H1 (cell line): ENCODE results near the gene POU2AF3. TPM values are rescaled to one million over a fixed set of nuclear protein-coding genes. Genes with fewer than 3 reads are reported as not detected.

Experiments used
- CTCF ChIA-PET: fragments of 300-600 bp; sonication (Branson Sonifier 250); formaldehyde crosslinking; loops from one replicate; lab custom pipeline; 2021; ENCODE audit not compliant: partially characterized antibody; lab: Charles Lee
- POLR2A ChIA-PET: fragments of 300-600 bp; sonication (Branson Sonifier 250); formaldehyde crosslinking; loops from one replicate; lab custom pipeline; 2021; ENCODE audit warnings: inconsistent platforms; ENCODE audit not compliant: partially characterized antibody; lab: Charles Lee
- DNase-seq, 2 experiments: peaks; one replicate each; pipeline versions ENCODE4 v3.0.0 to v3.0.0-alpha.2; 2010 to 2022; ENCODE audit warnings: low spot score in 2 of 2, low read depth in 1 of 2, mixed read lengths in 1 of 2
- FAIRE-seq: peaks from 2 replicates; lab custom pipeline; 2011; peaks lifted over from hg19 to GRCh38; lab: Jason Lieb, UNC
- H2AFZ ChIP-seq: 2 replicates; pipeline ENCODE4 v1.8.1; 2012; ENCODE audit warnings: low read length, inconsistent platforms
- H2AK5ac ChIP-seq: 2 replicates; pipeline ENCODE4 v1.6.1; 2013; ENCODE audit warnings: low read depth, low read length
- H2BK120ac ChIP-seq: replicated peaks from 2 replicates; pipeline ENCODE3; 2013; ENCODE audit warnings: low read depth, low read length, inconsistent platforms
- H2BK12ac ChIP-seq: 2 replicates; pipeline ENCODE4 v1.6.1; 2013; ENCODE audit warnings: low read depth, low read length
- H2BK15ac ChIP-seq: 2 replicates; pipeline ENCODE4 v1.6.1; 2013; ENCODE audit warnings: low read length
- H2BK20ac ChIP-seq: 2 replicates; pipeline ENCODE4 v1.6.1; 2013; ENCODE audit warnings: low read length
- H2BK5ac ChIP-seq: 2 replicates; pipeline ENCODE4 v1.6.1; 2013; ENCODE audit warnings: low read depth, low read length
- H3K14ac ChIP-seq: 2 replicates; pipeline ENCODE4 v1.6.1; 2013; ENCODE audit warnings: inconsistent platforms; ENCODE audit not compliant: insufficient read length
- H3K18ac ChIP-seq: 2 replicates; pipeline ENCODE4 v1.6.1; 2013; ENCODE audit warnings: low read length; ENCODE audit errors: extremely low read depth
- H3K23ac ChIP-seq: 2 replicates; pipeline ENCODE4 v1.6.1; 2013; ENCODE audit warnings: inconsistent platforms; ENCODE audit not compliant: insufficient read length
- H3K23me2 ChIP-seq: 2 replicates; pipeline ENCODE4 v1.6.1; 2013; ENCODE audit warnings: low read depth, low read length
- H3K27ac ChIP-seq: 2 replicates; pipeline ENCODE4 v1.6.1; 2011; ENCODE audit warnings: low read depth, low read length, inconsistent platforms
- H3K27me3 ChIP-seq, 4 experiments: replicated peaks in 1 of 4; 1 replicate in 1 of 4; 2 replicates in 3 of 4; pipeline versions ENCODE4 v1.6.1 to v1.8.1; 2011 to 2013; ENCODE audit warnings: low read length in 3 of 4, mild to moderate bottlenecking in 3 of 4, inconsistent platforms in 2 of 4, mixed read lengths in 2 of 4, moderate library complexity in 1 of 4; ENCODE audit not compliant: control insufficient read depth in 3 of 4, insufficient read depth in 3 of 4; ENCODE audit errors: extremely low read depth in 1 of 4
- H3K36me3 ChIP-seq, 4 experiments: 2 replicates each; pipeline versions ENCODE4 v1.6.1 to v1.8.1; 2011 to 2013; ENCODE audit warnings: mild to moderate bottlenecking in 4 of 4, low read length in 3 of 4, moderate library complexity in 2 of 4, control low read depth in 1 of 4, inconsistent platforms in 1 of 4; ENCODE audit not compliant: insufficient read depth in 4 of 4, control insufficient read depth in 2 of 4
- H3K4ac ChIP-seq: replicated peaks from 2 replicates; pipeline ENCODE3; 2013; ENCODE audit warnings: low read length, low read depth, mixed read lengths, inconsistent platforms; ENCODE audit not compliant: insufficient read length
- H3K4me1 ChIP-seq, 4 experiments: replicated peaks in 1 of 4; 1 replicate in 1 of 4; 2 replicates in 3 of 4; pipeline versions ENCODE4 v1.6.1 to v1.8.1; 2011 to 2013; ENCODE audit warnings: low read length in 3 of 4, inconsistent platforms in 2 of 4, mixed read lengths in 1 of 4; ENCODE audit not compliant: insufficient read depth in 4 of 4, control insufficient read depth in 3 of 4
- H3K4me2 ChIP-seq, 2 experiments: 2 replicates each; pipeline versions ENCODE4 v1.6.1 to v1.8.1; 2011 to 2013; ENCODE audit warnings: low read depth in 2 of 2, low read length in 2 of 2, control low read depth in 1 of 2, inconsistent platforms in 1 of 2, mild to moderate bottlenecking in 1 of 2; ENCODE audit not compliant: insufficient read depth in 1 of 2
- H3K4me3 ChIP-seq, 4 experiments: fragments of 200-600, 300-600 bp in 1 of 4; sonication (generic), shearing (Covaris generic), sonication (Bioruptor Twin) in 1 of 4; 2 replicates each; pipeline versions ENCODE4 v1.5.1 to v1.8.1; 2011 to 2016; ENCODE audit warnings: low read length in 4 of 4, low read depth in 3 of 4, control low read depth in 2 of 4, inconsistent platforms in 2 of 4, mild to moderate bottlenecking in 2 of 4, mixed read lengths in 1 of 4, moderate library complexity in 1 of 4; ENCODE audit not compliant: insufficient read depth in 2 of 4; ENCODE audit errors: extremely low read depth in 1 of 4
- H3K56ac ChIP-seq: replicated peaks from 2 replicates; pipeline ENCODE3; 2013; ENCODE audit warnings: low read depth, mild to moderate bottlenecking, mixed read lengths, low read length, inconsistent platforms; ENCODE audit not compliant: insufficient read length
- H3K79me1 ChIP-seq: 2 replicates; pipeline ENCODE4 v1.6.1; 2013; ENCODE audit warnings: low read depth, low read length, control low read depth
- H3K79me2 ChIP-seq, 2 experiments: 2 replicates each; pipeline versions ENCODE4 v1.6.1 to v1.8.1; 2012 to 2013; ENCODE audit warnings: low read length in 2 of 2, mild to moderate bottlenecking in 2 of 2, inconsistent platforms in 1 of 2; ENCODE audit not compliant: insufficient read depth in 2 of 2, control insufficient read depth in 1 of 2
- H3K9ac ChIP-seq, 4 experiments: replicated peaks in 1 of 4; 1 replicate in 1 of 4; 2 replicates in 3 of 4; pipeline versions ENCODE4 v1.6.1 to v1.8.1; 2011 to 2013; ENCODE audit warnings: low read depth in 3 of 4, low read length in 3 of 4, control low read depth in 2 of 4, mild to moderate bottlenecking in 2 of 4, moderate library complexity in 2 of 4, inconsistent platforms in 1 of 4; ENCODE audit errors: extremely low read depth in 1 of 4
- H3K9me3 ChIP-seq, 2 experiments: 2 replicates each; pipeline versions ENCODE4 v1.6.1 to v1.8.1; 2012 to 2013; ENCODE audit warnings: mild to moderate bottlenecking in 2 of 2, moderate library complexity in 2 of 2, control low read depth in 1 of 2, inconsistent platforms in 1 of 2, low read depth in 1 of 2, low read length in 1 of 2, mixed read lengths in 1 of 2; ENCODE audit not compliant: insufficient read depth in 2 of 2
- H4K20me1 ChIP-seq, 2 experiments: replicated peaks in 1 of 2; 2 replicates each; pipeline versions ENCODE3 to v1.8.1; 2011 to 2013; ENCODE audit warnings: inconsistent platforms in 2 of 2, low read length in 2 of 2, mild to moderate bottlenecking in 1 of 2; ENCODE audit not compliant: insufficient read depth in 2 of 2, control insufficient read depth in 1 of 2
- H4K5ac ChIP-seq: 2 replicates; pipeline ENCODE4 v1.6.1; 2013; ENCODE audit warnings: low read length, low read depth, mixed read lengths, inconsistent platforms; ENCODE audit not compliant: insufficient read length
- H4K8ac ChIP-seq: 2 replicates; pipeline ENCODE4 v1.8.0; 2013; ENCODE audit warnings: mild to moderate bottlenecking, moderate library complexity, low read length, inconsistent platforms; ENCODE audit not compliant: insufficient read depth; ENCODE audit errors: extremely low read depth
- H4K91ac ChIP-seq: replicated peaks from 2 replicates; pipeline ENCODE3; 2013; ENCODE audit warnings: low read length, mixed read lengths, inconsistent platforms; ENCODE audit not compliant: insufficient read length
- BCL11A ChIP-seq, 2 experiments: IDR thresholded peaks; one replicate each; pipeline ENCODE4 v1.6.1; 2011; ENCODE audit warnings: low read depth in 2 of 2, low read length in 2 of 2, mild to moderate bottlenecking in 2 of 2
- CBX5 ChIP-seq: fragments of 300-800, 300-1000 bp; sonication (generic); IDR thresholded peaks from 2 replicates; pipeline ENCODE4 v1.7.1; 2016; ENCODE audit warnings: antibody characterized with exemption, low read length, low read depth
- CHD1 ChIP-seq: IDR thresholded peaks from 2 replicates; pipeline ENCODE4 v1.6.1; 2012; ENCODE audit warnings: low read depth, low read length, improper control_type of control experiment
- CREB1 ChIP-seq: IDR thresholded peaks from 2 replicates; pipeline ENCODE4 v1.6.1; 2012; ENCODE audit warnings: inconsistent platforms
- NANOG ChIP-seq: IDR thresholded peaks from 2 replicates; pipeline ENCODE4 v1.6.1; 2011; ENCODE audit warnings: low read length, low read depth, mild to moderate bottlenecking, inconsistent platforms; ENCODE audit not compliant: insufficient read depth, poor library complexity, severe bottlenecking
- POU5F1 ChIP-seq: IDR thresholded peaks from 2 replicates; pipeline ENCODE4 v1.6.1; 2011; ENCODE audit warnings: low read depth, mild to moderate bottlenecking, low read length, moderate library complexity
- RBBP5 ChIP-seq: IDR thresholded peaks from 2 replicates; pipeline ENCODE4 v1.7.1; 2012; ENCODE audit warnings: low read depth, mild to moderate bottlenecking, inconsistent platforms, low read length, moderate library complexity, borderline replicate concordance
- TCF12 ChIP-seq: IDR thresholded peaks from 2 replicates; pipeline ENCODE4 v1.6.1; 2011; ENCODE audit warnings: low read depth, mild to moderate bottlenecking, low read length
- WGBS, 2 experiments: shearing (Covaris generic) in 1 of 2; methylation state at CpG; one replicate each; pipeline versions ENCODE4 v1.1.6 to v1.1.7; 2013 to 2015; ENCODE audit warnings: low lambda C conversion rate in 2 of 2, mixed read lengths in 2 of 2, inconsistent platforms in 1 of 2, low coverage in 1 of 2, missing lambda C conversion rate in 1 of 2; ENCODE audit not compliant: insufficient replicate concordance in 2 of 2, insufficient coverage in 1 of 2, insufficient read length in 1 of 2; ENCODE audit errors: extremely low coverage in 1 of 2, missing lambda C conversion rate in 1 of 2; 5-methylcytosine and 5-hydroxymethylcytosine counted together
- polyA plus RNA-seq, 7 experiments: library from polyadenylated mRNA; depleted of rRNA in 3 of 7; stranded (reverse) in 5 of 7; unstranded in 2 of 7; fragments of >200 nt in 5 of 7; fragments of 200-250 nt in 2 of 7; gene quantifications; 1 replicate in 5 of 7; 2 replicates in 1 of 7; 4 replicates in 1 of 7; pipeline versions ENCODE4 v1.2.1 to v1.2.3, GENCODE V29; 2011 to 2013; ENCODE audit warnings: missing spikeins in 2 of 7, mixed read lengths in 2 of 7
- total RNA-seq: library from RNA; stranded (reverse); fragmentation: NEBNext Ultra II Directional; extraction: Animal tissue kit (Norgen Biotek cat#: 25700); gene quantifications from 2 replicates; pipeline ENCODE4 v1.2.1, GENCODE V29; 2021

The POU2AF3 gene
- total and polyA plus RNA-seq, 2 of the 8 experiments (the other 6 are each of a cell fraction or from before 2014, with no cell fraction given), result 1.2 to 5.7 TPM

- no peak overlapping the region for H3K9ac ChIP-seq
- TF ChIP-seq BCL11A (IDR thresholded peaks at IDR 0.05; ENCODE audit: low read depth in 2 of 2, low read length in 2 of 2) (no peak), TCF12 (no peak), RBBP5 (no peak), CBX5 (no peak), NANOG (no peak), CREB1 (no peak), CHD1 (no peak), POU5F1 (no peak)
- H2BK15ac ChIP-seq, result no peak overlapping the region
- CTCF ChIA-PET, result interaction anchor here (0.8 kb wide), 1 partner anchor 18 kb away, joined by 3 read pairs; no protein-coding TSS in a partner anchor
- no peak overlapping the region for H3K4me2 ChIP-seq
- 45% methylated on average over 2 of the region's 2 CpGs; no CpG with 5 or more reads in 1 of the 2 experiments for WGBS, 2 experiments
- H3K36me3 ChIP-seq, result no peaks in the 10 kb centered on the region
- H3K14ac ChIP-seq, result no peak overlapping the region
- H2AFZ ChIP-seq, result no peak overlapping the region
- no peaks in the 10 kb centered on the region for H4K20me1 ChIP-seq
- H2BK12ac ChIP-seq, result no peak overlapping the region
- no peak overlapping the region for H4K8ac ChIP-seq
- H3K9me3 ChIP-seq, result no peaks in the 10 kb centered on the region
- H3K4me3 ChIP-seq, result no peak overlapping the region
- no peaks in the 10 kb centered on the region for H3K79me2 ChIP-seq
- no peak overlapping the region for H3K27ac ChIP-seq
- no peak overlapping the region for H3K18ac ChIP-seq
- no peaks in the 10 kb centered on the region; the same call in 1 of the 2 replicates for H3K23me2 ChIP-seq
- no peak overlapping the region for H4K5ac ChIP-seq
- no peak overlapping the region for H2BK20ac ChIP-seq
- H4K91ac ChIP-seq, result no peak overlapping the region
- H2BK120ac ChIP-seq, result no peak overlapping the region
- DNase-seq (no peak), FAIRE-seq (no peak)
- no peak overlapping the region for H2AK5ac ChIP-seq
- H3K56ac ChIP-seq, result no peak overlapping the region
- H3K23ac ChIP-seq, result no peak overlapping the region
- POLR2A ChIA-PET, result no interaction called here
- no peak overlapping the region for H2BK5ac ChIP-seq
- H3K79me1 ChIP-seq, result no peaks in the 10 kb centered on the region
- H3K4me1 ChIP-seq, result peaks cover 0 to 3% (median 0%) of the 10 kb centered on the region in 4 experiments; a peak in 1 of 7 replicates
- no peak overlapping the region for H3K4ac ChIP-seq
- H3K27me3 ChIP-seq, result no peaks in the 10 kb centered on the region
Measured at GRCh38 chr11:111349191-111349695, 50.9 kb downstream of the POU2AF3 start.
